ENCODE results near the gene EML4.

EML4 gene

GRCh38 chr2:42141687-42142546, 27.2 kb upstream of the EML4 start:
- H2AFZ ChIP-seq (ENCODE audit: low read depth, low read length), result no peak overlapping the region
- H3K27me3 ChIP-seq (ENCODE audit: insufficient read depth, low read length, poor library complexity), result no peaks in the 10 kb centered on the region
- H3K9me3 ChIP-seq (ENCODE audit: insufficient read depth, low read length, severe bottlenecking), result no peaks in the 10 kb centered on the region
- peak overlapping the region; percentile 17; the same call in 1 of the 2 replicates for H3K27ac ChIP-seq (ENCODE audit: low read length)
- no peak for TF ChIP-seq CTCF (IDR thresholded peaks at IDR 0.05; ENCODE audit: borderline replicate concordance, extremely low read depth, low read length, poor library complexity, severe bottlenecking)
- no peaks in the 10 kb centered on the region for H3K79me2 ChIP-seq (ENCODE audit: insufficient read depth, low read length)
- ATAC-seq (ENCODE audit: insufficient read depth, low read depth) (no peak), DNase-seq (no peak)
- 0 out of 2 replicates have a peak overlapping the region, but pooled peaks have one; percentile 12 for H3K9ac ChIP-seq (ENCODE audit: low read depth, low read length)
- peaks cover 25% of the 10 kb centered on the region for H3K4me1 ChIP-seq (ENCODE audit: insufficient read depth, low read length)
- no peak overlapping the region for H3K4me3 ChIP-seq (ENCODE audit: low read depth in 1 of 2, low read length in 2 of 2)
- peak overlapping the region; percentile 45; the same call in 1 of the 2 replicates for H3K4me2 ChIP-seq (ENCODE audit: insufficient read depth, low read length)
- no peaks in the 10 kb centered on the region for H3K36me3 ChIP-seq (ENCODE audit: insufficient read depth, low read length)
- H4K20me1 ChIP-seq (ENCODE audit: insufficient read depth, low read length), result no peaks in the 10 kb centered on the region

- no peak overlapping the region for H3K27ac ChIP-seq (ENCODE audit: low read length)
- H3K9me3 ChIP-seq (ENCODE audit: insufficient read depth, low read length, severe bottlenecking), result no peaks in the 10 kb centered on the region
- no peaks in the 10 kb centered on the region for H3K36me3 ChIP-seq (ENCODE audit: insufficient read depth, low read length)
- DNase-seq (no peak), ATAC-seq (ENCODE audit: insufficient read depth, low read depth) (no peak)
- H3K27me3 ChIP-seq (ENCODE audit: insufficient read depth, low read length, poor library complexity), result no peaks in the 10 kb centered on the region
- H4K20me1 ChIP-seq (ENCODE audit: insufficient read depth, low read length), result no peaks in the 10 kb centered on the region
- TF ChIP-seq EZH2 (IDR thresholded peaks at IDR 0.05; ENCODE audit: borderline replicate concordance, low read depth, low read length, severe bottlenecking) (no peak), CTCF (IDR thresholded peaks at IDR 0.05; ENCODE audit: borderline replicate concordance, extremely low read depth, low read length, poor library complexity, severe bottlenecking) (no peak)
- H3K4me1 ChIP-seq (ENCODE audit: insufficient read depth, low read length), result peaks cover 18% of the 10 kb centered on the region
- H2AFZ ChIP-seq (ENCODE audit: low read depth, low read length), result no peak overlapping the region
- H3K79me2 ChIP-seq (ENCODE audit: insufficient read depth, low read length), result no peaks in the 10 kb centered on the region
- no peak overlapping the region for H3K9ac ChIP-seq (ENCODE audit: low read depth, low read length)
- no peak overlapping the region for H3K4me2 ChIP-seq (ENCODE audit: insufficient read depth, low read length)
- no peak overlapping the region for H3K4me3 ChIP-seq (ENCODE audit: low read depth in 1 of 2, low read length in 2 of 2)
Measured at GRCh38 chr2:42142547-42143184, 26.5 kb upstream of the EML4 start.

GRCh38 chr2:42147641-42148274, 21.4 kb upstream of the EML4 start:
- H3K27me3 ChIP-seq (ENCODE audit: insufficient read depth, low read length, poor library complexity), result no peaks in the 10 kb centered on the region

More at GRCh38 chr2:42147641-42148274, 21.4 kb upstream of the EML4 start:
- H3K27ac ChIP-seq (ENCODE audit: low read length), result no peak overlapping the region
- no peak overlapping the region for H2AFZ ChIP-seq (ENCODE audit: low read depth, low read length)
- DNase-seq, result no peak
- no peak for ATAC-seq (ENCODE audit: insufficient read depth, low read depth)
- H3K36me3 ChIP-seq (ENCODE audit: insufficient read depth, low read length), result no peaks in the 10 kb centered on the region
- H3K4me3 ChIP-seq (ENCODE audit: low read depth in 1 of 2, low read length in 2 of 2), result no peak overlapping the region
- H3K4me1 ChIP-seq (ENCODE audit: insufficient read depth, low read length), result peaks cover under 1% of the 10 kb centered on the region; the same call in 1 of the 2 replicates
- no peak for TF ChIP-seq EZH2 (IDR thresholded peaks at IDR 0.05; ENCODE audit: borderline replicate concordance, low read depth, low read length, severe bottlenecking)
- TF ChIP-seq CTCF (IDR thresholded peaks at IDR 0.05; ENCODE audit: borderline replicate concordance, extremely low read depth, low read length, poor library complexity, severe bottlenecking), result no peak
- H3K9me3 ChIP-seq (ENCODE audit: insufficient read depth, low read length, severe bottlenecking), result peaks cover 3% of the 10 kb centered on the region
- H3K79me2 ChIP-seq (ENCODE audit: insufficient read depth, low read length), result no peaks in the 10 kb centered on the region
- no peak overlapping the region for H3K9ac ChIP-seq (ENCODE audit: low read depth, low read length)
- H4K20me1 ChIP-seq (ENCODE audit: insufficient read depth, low read length), result no peaks in the 10 kb centered on the region
- no peak overlapping the region for H3K4me2 ChIP-seq (ENCODE audit: insufficient read depth, low read length)
